ENCODE measurements around the gene LONRF2. TPM values are rescaled to one million over a fixed set of nuclear protein-coding genes. Genes with fewer than 3 reads are reported as not detected.

Gene LONRF2
- polyA plus RNA-seq, 6 donors from 2014 or later: not detected

DNA sequence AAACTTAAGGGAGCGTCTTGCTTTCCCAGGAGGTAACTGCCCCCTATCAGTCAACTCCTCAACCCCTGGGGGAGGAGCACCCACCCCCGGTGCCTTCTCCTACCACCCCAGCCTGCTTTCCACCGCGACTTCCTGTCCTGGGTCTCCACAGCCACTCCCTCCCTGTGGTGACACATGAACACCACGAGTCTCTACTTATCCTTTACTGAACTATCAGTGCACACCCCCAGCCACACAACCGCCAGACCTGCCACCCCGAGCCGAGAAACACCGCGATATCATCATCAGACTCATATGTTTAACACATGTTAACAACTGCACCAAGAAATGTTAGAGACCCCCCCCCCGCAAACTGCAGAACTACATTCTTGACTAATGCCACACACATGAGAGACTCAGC lies 43.3 kb downstream of the LONRF2 start:
- Mint-ChIP-seq H3K27ac (no peak overlapping the region), H3K4me3 (no peak overlapping the region), H3K9me3 (no peaks in the 10 kb centered on the region), H3K4me1 (peaks cover 6 to 9% (median 7%) of the 10 kb centered on the region in 3 donors), H3K27me3 (peaks cover 20 to 44% (median 41%) of the 10 kb centered on the region in 3 donors), H3K36me3 (no peaks in the 10 kb centered on the region)
- DNase-seq: no peak
- ATAC-seq (ENCODE audit: low read depth in 2 of 2): no peak

DNA sequence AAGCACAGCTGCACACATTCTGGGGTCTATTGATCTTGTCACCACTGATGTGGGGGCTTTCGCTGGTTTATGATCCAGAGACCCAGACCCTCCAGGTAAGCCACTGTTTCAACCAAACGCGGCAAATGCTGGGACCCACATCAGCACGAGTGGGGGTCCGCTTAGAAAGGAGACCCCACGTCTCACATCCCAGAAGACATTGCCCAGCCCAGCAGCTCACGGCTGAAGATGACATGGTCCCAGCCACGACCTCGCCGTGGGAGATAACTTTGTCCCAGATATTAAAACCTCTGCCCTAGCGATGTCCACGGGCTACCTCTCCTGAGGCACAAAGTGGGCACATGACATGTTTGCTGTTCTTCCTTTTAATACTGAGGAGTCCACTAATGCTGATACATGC lies 43.8 kb downstream of the LONRF2 start:
- H3K27ac Mint-ChIP-seq: no peak overlapping the region
- DNase-seq (no peak), ATAC-seq (ENCODE audit: low read depth in 2 of 2) (no peak)
- H3K4me1 Mint-ChIP-seq: peaks cover 10 to 13% (median 11%) of the 10 kb centered on the region in 3 donors
- no peak overlapping the region for H3K4me3 Mint-ChIP-seq
- H3K27me3 Mint-ChIP-seq: peaks cover 20 to 44% (median 37%) of the 10 kb centered on the region in 3 donors
- H3K9me3 Mint-ChIP-seq: no peaks in the 10 kb centered on the region
- H3K36me3 Mint-ChIP-seq: no peaks in the 10 kb centered on the region

DNA sequence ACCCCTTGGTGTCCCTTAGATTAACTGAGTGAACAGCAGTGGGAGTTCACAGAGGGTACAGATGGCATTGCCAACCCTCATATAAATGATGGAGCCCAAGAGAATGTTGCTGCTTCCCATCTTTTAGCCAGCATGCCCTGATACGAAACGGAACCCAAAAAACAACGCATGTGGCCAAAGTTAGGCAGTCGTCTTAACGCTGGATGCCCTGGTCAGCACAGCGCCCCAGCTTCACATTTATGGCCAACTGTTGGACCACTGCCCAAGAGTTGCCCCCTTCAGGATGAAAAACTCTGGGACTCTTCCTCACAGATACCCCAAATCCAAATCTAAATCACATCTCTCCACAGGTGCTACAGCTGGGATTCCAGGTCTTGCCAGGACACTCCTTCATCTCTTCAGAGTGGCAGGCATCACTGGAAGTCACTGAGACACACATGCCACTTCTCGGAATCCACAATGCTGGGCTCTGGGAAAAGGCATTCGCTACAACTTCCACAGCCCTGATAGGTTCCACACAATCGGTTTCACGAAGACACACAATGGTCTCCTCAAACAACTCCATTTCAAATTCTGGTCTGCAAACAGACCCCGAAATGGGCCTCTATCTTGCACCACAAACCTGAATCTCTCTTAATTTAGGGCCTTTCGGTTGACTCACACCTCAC lies 44.6 kb downstream of the LONRF2 start:
- no peak overlapping the region for H3K27ac Mint-ChIP-seq
- DNase-seq (no peak), ATAC-seq (ENCODE audit: low read depth in 2 of 2) (no peak)
- H3K36me3 Mint-ChIP-seq: no peaks in the 10 kb centered on the region
- peaks cover 10 to 13% (median 13%) of the 10 kb centered on the region in 3 donors for H3K4me1 Mint-ChIP-seq
- no peak overlapping the region for H3K4me3 Mint-ChIP-seq
- peaks cover 20 to 44% (median 37%) of the 10 kb centered on the region in 3 donors for H3K27me3 Mint-ChIP-seq
- no peaks in the 10 kb centered on the region for H3K9me3 Mint-ChIP-seq

DNA sequence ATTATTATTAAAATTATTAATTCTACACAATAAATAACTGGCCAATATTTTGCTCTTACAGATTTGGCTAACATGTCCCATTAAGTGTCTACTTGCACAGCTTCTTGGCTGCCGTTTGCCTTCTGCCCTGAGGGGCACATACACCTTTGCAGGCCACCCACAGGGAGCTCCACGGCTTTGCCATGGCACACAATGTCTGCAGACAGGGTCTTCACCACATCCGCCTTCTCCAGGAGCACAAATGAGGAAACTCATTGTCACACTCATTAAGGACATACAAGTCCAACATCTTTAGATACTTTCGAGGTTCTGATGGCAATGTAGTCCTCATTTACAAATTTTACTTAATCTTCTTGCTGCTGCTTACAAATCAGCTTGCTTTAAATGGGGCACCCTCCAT lies 45.6 kb downstream of the LONRF2 start:
- Mint-ChIP-seq H3K4me3 (no peak overlapping the region), H3K27ac (no peak overlapping the region), H3K4me1 (peaks cover 10 to 13% (median 13%) of the 10 kb centered on the region in 3 donors), H3K36me3 (no peaks in the 10 kb centered on the region), H3K27me3 (peaks cover 16 to 38% (median 37%) of the 10 kb centered on the region in 3 donors), H3K9me3 (no peaks in the 10 kb centered on the region)
- DNase-seq (no peak), ATAC-seq (ENCODE audit: low read depth in 2 of 2) (no peak)

DNA sequence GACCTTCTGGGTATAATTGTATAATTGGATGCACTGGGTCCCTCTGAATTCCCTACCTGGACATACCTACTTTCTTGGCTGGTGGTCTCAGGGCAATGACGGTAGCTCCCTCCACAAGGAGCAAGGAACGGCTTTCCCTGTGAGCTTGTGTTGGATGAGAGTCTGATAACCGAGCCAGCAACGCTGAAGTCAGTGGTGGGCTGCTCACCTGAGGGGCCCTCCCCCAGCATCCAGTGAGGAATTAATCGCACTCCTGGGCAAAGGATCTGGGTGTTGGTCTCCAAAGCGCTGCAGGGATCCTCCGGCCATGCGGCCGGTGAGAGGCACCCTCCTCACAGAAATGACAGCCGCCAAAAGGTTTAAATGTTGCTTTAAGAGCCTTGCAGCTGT lies 47.1 kb downstream of the LONRF2 start:
- Mint-ChIP-seq H3K9me3 (peaks cover 0 to 5% (median 0%) of the 10 kb centered on the region in 7 donors), H3K4me3 (no peak overlapping the region), H3K36me3 (peaks cover 0 to 8% of the 10 kb centered on the region in 2 donors), H3K27me3 (peaks cover 13 to 28% (median 26%) of the 10 kb centered on the region in 3 donors), H3K4me1 (peaks cover 10 to 13% (median 13%) of the 10 kb centered on the region in 3 donors), H3K27ac (peak overlapping the region in 1 of 6 donors; percentile 59)
- ATAC-seq (ENCODE audit: low read depth in 2 of 2) (no peak), DNase-seq (no peak)

GRCh38 chr2:100274566-100275199 lies 47.6 kb downstream of the LONRF2 start:
- peaks cover 13 to 23% (median 21%) of the 10 kb centered on the region in 3 donors for H3K27me3 Mint-ChIP-seq
- H3K4me3 Mint-ChIP-seq: no peak overlapping the region
- peak overlapping the region in 3 of 6 donors; percentile 46 to 92 (median 59) for H3K27ac Mint-ChIP-seq
- peaks cover 0 to 8% of the 10 kb centered on the region in 2 donors for H3K36me3 Mint-ChIP-seq
- H3K9me3 Mint-ChIP-seq: peaks cover 0 to 5% (median 0%) of the 10 kb centered on the region in 7 donors
- ATAC-seq (ENCODE audit: low read depth in 2 of 2) (no peak), DNase-seq (no peak)
- H3K4me1 Mint-ChIP-seq: peaks cover 10 to 13% (median 13%) of the 10 kb centered on the region in 3 donors

- no peak overlapping the region for H3K4me3 Mint-ChIP-seq
- peak; percentile 93 to 95 for ATAC-seq (ENCODE audit: low read depth in 2 of 2)
- H3K36me3 Mint-ChIP-seq: peaks cover 0 to 8% of the 10 kb centered on the region in 2 donors
- peaks cover 11 to 17% (median 17%) of the 10 kb centered on the region in 3 donors for H3K27me3 Mint-ChIP-seq
- peaks cover 0 to 5% (median 0%) of the 10 kb centered on the region in 7 donors for H3K9me3 Mint-ChIP-seq
- H3K4me1 Mint-ChIP-seq: peaks cover 10 to 13% (median 13%) of the 10 kb centered on the region in 3 donors
- peak; percentile 18 for DNase-seq
- H3K27ac Mint-ChIP-seq: peak overlapping the region in 3 of 6 donors; percentile 11 to 88 (median 54)
Observed at GRCh38 chr2:100274076-100274475, 48.2 kb downstream of the LONRF2 start.

DNA sequence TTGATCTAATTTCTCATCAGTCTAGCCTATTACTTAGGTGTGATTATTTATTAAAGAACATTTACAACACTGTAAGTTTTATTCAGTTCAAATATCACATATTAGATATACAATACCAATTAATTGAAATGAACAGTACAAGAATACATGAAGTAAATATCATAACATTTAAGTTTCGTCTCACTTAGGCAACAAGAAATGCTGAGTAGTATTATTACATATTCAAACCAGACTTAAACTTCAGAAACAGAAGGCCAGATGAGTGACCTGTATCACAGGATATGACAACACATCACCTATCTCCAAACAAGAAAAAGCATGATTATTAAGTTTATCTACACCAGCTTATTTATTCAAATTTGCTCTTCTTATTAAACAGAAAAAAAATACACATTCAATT lies 48.9 kb downstream of the LONRF2 start:
- peaks cover 0 to 8% of the 10 kb centered on the region in 2 donors for H3K36me3 Mint-ChIP-seq
- H3K4me3 Mint-ChIP-seq: no peak overlapping the region
- H3K27me3 Mint-ChIP-seq: peaks cover 6 to 13% (median 10%) of the 10 kb centered on the region in 3 donors
- peaks cover 0 to 5% (median 0%) of the 10 kb centered on the region in 7 donors for H3K9me3 Mint-ChIP-seq
- H3K4me1 Mint-ChIP-seq: peaks cover 10 to 13% (median 10%) of the 10 kb centered on the region in 3 donors
- no peak for DNase-seq
- no peak for ATAC-seq (ENCODE audit: low read depth in 2 of 2)
- H3K27ac Mint-ChIP-seq: no peak overlapping the region

DNA sequence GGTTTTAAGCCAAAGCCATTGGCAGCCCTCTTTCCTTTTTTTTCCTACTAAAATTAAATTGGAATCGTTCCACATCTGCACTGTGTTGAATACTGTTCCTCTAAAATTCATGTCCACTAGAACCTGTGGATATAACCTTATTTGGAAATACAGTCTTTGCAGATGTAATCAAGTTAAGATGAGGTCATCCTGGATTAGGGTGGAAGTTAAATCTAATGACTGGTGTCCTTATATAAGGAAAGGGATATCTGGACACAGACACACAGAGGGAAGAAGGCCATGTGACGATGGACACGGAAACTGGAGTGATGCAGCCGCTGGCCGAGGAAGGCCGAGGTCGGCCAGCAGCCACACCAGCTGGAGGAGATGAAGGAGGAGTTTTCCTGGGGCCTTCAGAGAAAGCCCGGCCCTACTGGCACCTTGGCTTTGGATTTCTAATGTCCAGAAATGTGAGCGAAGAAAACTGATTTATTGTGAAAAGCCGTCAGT lies 49.4 kb downstream of the LONRF2 start:
- Mint-ChIP-seq H3K27ac (no peak overlapping the region), H3K4me1 (peaks cover 10 to 13% (median 10%) of the 10 kb centered on the region in 3 donors), H3K27me3 (peaks cover 1 to 12% (median 5%) of the 10 kb centered on the region in 3 donors), H3K36me3 (peaks cover 0 to 8% of the 10 kb centered on the region in 2 donors), H3K9me3 (peaks cover 0 to 5% (median 0%) of the 10 kb centered on the region in 7 donors), H3K4me3 (no peak overlapping the region)
- DNase-seq (no peak), ATAC-seq (ENCODE audit: low read depth in 2 of 2) (no peak)

DNA sequence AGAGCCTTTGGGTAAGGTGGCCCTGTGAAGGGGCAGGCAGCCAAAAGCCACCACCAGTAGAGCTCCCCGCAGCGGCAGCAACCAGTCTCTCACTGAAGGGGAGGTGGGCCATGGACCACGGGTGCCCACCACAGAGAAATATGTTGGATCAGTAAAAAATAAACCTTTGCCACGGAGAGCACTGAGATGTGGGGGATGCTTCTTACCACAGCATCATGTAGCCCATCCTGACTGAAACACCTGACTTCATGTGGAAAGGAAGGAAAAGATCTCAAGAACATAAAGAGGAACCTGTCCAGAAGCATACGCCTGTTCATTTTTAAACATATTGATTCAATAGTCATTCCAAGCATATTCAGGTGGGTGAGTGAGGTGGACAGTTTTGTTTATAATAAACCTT lies 51.1 kb downstream of the LONRF2 start:
- no peak for DNase-seq
- no peak overlapping the region for H3K4me3 Mint-ChIP-seq
- H3K9me3 Mint-ChIP-seq: peaks cover 0 to 5% (median 0%) of the 10 kb centered on the region in 7 donors
- H3K27me3 Mint-ChIP-seq: peaks cover 0 to 3% (median 0%) of the 10 kb centered on the region in 3 donors
- no peak for ATAC-seq (ENCODE audit: low read depth in 2 of 2)
- peaks cover 0 to 8% of the 10 kb centered on the region in 2 donors for H3K36me3 Mint-ChIP-seq
- peaks cover 10 to 19% (median 15%) of the 10 kb centered on the region in 3 donors for H3K4me1 Mint-ChIP-seq
- peak overlapping the region in 1 of 6 donors; percentile 5 for H3K27ac Mint-ChIP-seq

- Mint-ChIP-seq H3K4me1 (peaks cover 10 to 20% (median 15%) of the 10 kb centered on the region in 3 donors), H3K36me3 (peaks cover 0 to 8% of the 10 kb centered on the region in 2 donors), H3K9me3 (peaks cover 0 to 5% (median 0%) of the 10 kb centered on the region in 7 donors), H3K27ac (peak overlapping the region in 2 of 6 donors; percentile 5 to 54), H3K27me3 (peaks cover 0 to 4% (median 0%) of the 10 kb centered on the region in 3 donors), H3K4me3 (no peak overlapping the region)
- ATAC-seq (ENCODE audit: low read depth in 2 of 2): no peak
- DNase-seq: no peak
Observed at GRCh38 chr2:100270381-100271146, 51.7 kb downstream of the LONRF2 start.

GRCh38 chr2:100269889-100270288 lies 52.4 kb downstream of the LONRF2 start:
- H3K4me3 Mint-ChIP-seq: no peak overlapping the region
- peaks cover 0 to 5% (median 0%) of the 10 kb centered on the region in 7 donors for H3K9me3 Mint-ChIP-seq
- peaks cover 10 to 20% (median 15%) of the 10 kb centered on the region in 3 donors for H3K4me1 Mint-ChIP-seq
- no peak for DNase-seq
- no peak for ATAC-seq (ENCODE audit: low read depth in 2 of 2)
- peaks cover 0 to 4% (median 0%) of the 10 kb centered on the region in 3 donors for H3K27me3 Mint-ChIP-seq
- H3K27ac Mint-ChIP-seq: peak overlapping the region in 1 of 6 donors; percentile 11
- H3K36me3 Mint-ChIP-seq: peaks cover 0 to 8% of the 10 kb centered on the region in 2 donors

- ATAC-seq (ENCODE audit: low read depth in 2 of 2): no peak
- no peak for DNase-seq
- H3K4me1 Mint-ChIP-seq: peaks cover 5 to 12% (median 9%) of the 10 kb centered on the region in 3 donors
- H3K36me3 Mint-ChIP-seq: peaks cover 0 to 8% of the 10 kb centered on the region in 2 donors
- H3K27me3 Mint-ChIP-seq: peaks cover 0 to 4% (median 0%) of the 10 kb centered on the region in 3 donors
- H3K27ac Mint-ChIP-seq: peak overlapping the region in 2 of 6 donors; percentile 34 to 37
- H3K9me3 Mint-ChIP-seq: peaks cover 0 to 5% (median 0%) of the 10 kb centered on the region in 7 donors
- no peak overlapping the region for H3K4me3 Mint-ChIP-seq
Observed at GRCh38 chr2:100268986-100269385, 53.3 kb downstream of the LONRF2 start.

All from naive B cell (primary cell).